HG02973 (cell line): ENCODE data around the gene AK2.
"Not testable (repeated sequence)": the region's sequence is repeated elsewhere in the genome, so short reads cannot be mapped to it uniquely, and the experiment has no call there.

Source experiments
- ATAC-seq: cut with Tn5 transposase; IDR thresholded peaks from one replicate; pipeline ENCODE4 v1.9.1; 2021; ENCODE audit warnings: moderate library complexity; ENCODE audit not compliant: unreplicated experiment

AK2 gene

DNA sequence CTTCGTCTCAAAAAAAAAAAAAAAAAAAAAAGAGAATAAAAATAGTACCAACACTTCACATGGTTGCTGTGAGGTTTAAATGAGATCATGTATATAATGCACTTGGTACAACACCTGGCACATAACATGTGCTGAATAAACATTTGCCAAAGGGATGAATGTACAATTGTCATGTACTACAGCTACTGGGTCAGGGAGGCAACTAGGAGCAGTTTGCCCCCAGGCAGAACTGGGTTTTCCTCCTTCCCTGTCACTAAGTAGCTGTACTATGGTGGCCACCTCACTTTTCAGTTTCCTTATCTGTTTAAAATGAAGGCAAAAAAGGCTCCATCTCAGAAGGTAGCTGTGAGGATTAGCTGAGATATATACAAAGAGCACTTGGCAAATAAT is 11.5 kb downstream of the AK2 start:
- no peak for ATAC-seq

DNA sequence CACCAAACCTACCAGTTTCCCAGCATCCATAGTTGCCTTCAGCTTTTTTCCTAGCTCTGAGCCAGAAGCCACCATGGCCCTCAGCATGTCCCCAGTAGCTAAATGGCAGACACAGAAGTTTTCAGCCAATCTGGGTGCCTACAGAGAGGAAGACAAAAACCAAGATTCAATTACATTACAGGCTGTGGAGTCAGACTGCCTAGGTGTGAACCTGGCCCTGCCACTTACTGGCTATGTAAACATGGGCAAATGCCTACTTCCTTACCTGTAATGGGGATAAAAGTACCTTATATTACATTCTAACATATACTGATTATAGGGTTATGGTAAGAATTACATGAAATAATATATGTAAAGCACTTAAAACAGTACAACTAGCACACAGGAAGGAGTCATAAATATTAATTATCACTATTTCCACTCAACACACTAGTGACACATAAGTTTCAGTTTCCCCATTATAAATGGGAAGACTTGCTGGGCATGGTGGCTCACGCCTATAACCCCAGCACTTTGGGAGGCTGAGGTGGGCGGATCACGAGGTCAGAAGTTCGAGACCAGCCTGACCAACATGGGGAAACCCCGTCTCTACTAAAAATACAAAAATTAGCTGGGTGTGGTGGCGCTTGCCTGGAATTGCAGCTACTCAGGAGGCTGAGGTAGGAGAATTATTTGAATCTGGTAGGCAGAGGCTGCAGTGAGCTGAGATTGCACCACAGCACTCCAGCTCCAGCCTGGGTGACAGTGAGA is 12.1 kb downstream of the AK2 start:
- ATAC-seq: not testable (repeated sequence)

DNA sequence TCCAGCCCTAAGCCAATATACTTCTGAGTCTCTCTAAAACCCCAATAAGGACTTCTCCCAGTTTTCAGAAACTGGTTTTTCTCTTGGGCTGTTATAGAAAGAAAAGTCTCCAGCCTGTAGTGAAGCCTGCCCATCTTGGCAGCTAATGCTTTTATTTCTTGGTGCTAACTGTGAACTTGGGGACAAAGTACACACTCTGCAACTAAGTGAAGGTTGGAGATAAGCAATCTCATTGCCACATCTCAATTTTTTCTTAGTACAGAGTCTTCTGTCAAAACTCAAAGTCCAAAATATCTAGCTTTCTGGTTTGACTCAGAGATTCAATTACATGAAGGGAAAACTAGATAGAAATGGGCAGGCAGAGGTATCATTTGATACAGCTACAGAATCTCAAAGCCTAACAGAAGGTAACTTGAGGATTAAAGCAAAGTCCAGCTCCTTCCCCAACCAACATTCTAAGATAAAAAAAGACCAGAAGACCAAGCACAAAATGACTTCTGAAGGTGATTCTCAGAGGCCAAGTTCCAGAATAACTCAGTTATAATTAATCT is 14.0 kb downstream of the AK2 start:
- ATAC-seq: no peak

DNA sequence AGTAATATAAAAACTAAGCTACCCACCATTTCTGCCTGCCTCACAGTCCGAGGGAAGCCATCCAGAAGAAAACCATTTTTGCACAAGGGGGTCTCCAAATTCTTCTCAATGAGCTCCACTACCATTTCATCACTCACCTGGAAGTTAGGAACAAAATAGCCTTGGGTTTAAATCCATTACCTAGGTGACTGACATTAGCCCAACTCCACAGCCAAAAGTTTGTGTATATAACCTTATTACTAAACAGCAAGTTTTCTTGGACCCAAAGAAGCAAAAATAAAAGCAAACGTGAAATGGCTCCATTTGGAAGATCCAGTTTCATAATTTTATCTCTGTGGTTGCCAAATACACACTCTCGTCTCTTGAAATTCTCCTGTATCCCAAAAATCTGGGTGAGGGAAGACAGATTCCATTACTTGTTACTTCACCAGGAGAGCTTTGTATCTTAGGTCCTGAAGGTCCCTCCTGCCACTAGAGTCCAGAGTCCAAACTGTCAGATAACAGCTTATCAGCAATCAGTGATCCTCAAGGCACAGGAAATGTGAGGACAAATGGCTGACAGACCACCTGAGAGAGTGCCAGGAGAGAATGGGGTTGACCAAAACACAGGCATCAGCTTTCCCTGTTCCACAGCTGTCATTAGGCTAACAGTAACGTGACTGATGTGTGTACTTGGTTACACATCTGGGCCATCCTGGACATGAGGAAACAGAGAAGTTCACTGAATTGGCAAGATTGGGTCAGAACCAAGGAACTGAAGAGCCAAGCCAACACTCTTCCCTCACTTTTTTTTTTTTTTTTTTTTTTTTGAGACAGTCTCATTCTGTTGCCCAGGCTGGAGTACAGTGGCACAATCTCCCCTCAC is 14.9 kb downstream of the AK2 start:
- ATAC-seq: no peak

DNA sequence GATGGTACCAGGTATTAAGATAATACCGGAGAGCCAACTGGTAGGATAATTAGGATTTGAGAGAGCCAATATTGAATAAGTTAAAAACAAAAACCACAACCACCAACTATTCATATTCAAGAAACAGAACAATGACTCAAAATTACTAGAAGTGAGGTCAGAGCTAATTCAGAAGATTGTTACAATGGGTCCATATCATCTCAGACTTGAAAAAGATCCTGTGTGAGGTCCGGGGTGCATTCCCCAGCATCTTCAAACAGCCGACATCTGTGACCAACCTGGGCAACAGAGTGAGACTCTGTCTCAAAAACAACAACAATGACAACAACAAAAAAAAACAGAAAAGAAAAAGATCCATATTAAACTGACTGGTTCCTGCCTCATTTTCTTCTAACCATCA is 18.6 kb downstream of the AK2 start:
- no peak for ATAC-seq

DNA sequence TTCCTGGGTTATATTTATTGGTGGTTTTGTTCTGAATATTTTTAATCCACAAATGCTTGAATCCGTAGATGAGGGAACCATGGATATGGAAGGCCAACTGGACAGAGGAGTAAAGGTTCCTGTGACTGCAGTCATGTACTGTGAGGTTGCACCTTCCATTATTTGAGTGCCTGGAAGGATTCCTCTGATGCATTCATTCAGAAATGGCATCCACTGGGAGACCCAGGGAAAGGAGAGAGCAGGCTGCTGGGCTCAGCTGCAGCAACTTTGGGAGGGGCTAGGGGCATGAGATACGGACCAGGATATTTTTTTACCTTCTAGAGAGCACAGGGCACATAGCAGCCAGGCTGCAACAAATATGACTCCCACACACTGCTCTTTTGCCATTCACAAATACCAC is 19.5 kb downstream of the AK2 start:
- ATAC-seq: no peak

DNA sequence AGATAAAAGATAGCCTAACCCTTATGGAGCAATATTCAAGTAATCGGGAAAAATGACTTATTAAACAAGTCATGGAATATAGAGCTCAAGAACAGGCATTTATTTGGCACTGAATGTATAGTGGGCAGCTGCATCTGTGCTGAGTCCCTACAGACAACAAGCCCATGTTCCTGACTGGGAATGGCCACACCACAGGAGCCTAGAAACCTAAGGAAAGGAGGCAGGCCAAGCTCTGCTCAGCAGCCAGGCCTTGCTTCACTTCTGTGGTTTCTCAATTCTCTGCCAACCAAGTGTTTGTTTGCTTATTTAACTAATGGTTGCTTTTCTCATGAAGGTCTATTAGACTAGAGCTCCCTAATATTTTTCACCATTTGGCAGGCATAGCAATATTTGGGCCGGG is 21.5 kb downstream of the AK2 start:
- ATAC-seq: no peak

DNA sequence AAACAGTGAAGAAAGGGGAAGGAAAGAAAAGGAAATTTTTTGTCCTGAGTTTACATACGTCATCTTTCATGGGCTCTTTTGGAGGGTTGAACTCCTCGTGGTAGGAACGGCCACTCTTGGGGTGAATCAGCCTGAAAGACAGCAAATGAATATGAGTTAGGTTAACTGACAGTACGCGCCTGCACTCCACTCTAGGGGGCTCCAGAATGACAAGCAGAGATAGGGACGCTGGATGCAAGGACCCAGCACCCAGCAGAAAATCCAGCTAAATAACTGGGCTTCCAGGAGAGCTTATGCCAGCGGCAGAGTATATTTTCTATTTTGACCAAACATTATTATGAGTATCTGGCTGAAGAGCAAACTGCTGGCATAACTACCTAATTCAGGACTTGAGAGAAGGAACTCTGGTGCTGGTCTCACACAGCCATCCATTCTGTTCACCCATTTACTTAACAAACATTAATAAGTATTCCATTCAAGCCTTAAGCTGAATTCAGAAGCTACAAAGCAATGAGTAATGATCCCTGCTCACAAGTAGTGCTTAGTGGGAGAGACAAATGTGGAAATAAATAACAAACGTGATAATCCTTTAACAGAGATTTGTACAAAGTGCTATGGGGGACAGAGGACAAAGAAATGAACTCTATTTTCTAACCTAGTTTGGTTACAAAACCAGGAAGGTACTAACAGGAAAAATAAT is 22.1 kb downstream of the AK2 start:
- ATAC-seq: no peak

DNA sequence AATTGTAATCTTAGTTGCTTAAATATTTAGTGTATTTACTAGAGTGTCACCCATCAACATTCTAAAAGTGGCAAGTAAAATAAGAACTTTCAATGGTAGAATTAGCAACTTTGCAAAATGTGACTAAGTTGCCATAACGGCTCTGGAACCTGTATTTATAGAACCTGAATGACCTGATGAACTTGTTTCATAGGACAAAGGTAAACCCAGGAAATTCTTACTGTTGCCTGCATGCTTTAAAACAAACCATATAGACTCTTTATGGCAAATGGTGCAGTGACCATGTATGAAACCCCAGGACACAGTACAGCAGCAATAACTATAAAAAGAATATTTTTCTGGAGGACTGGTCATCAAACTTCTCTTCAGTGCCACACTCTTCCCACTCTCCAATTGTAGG is 22.9 kb downstream of the AK2 start:
- no peak for ATAC-seq

DNA sequence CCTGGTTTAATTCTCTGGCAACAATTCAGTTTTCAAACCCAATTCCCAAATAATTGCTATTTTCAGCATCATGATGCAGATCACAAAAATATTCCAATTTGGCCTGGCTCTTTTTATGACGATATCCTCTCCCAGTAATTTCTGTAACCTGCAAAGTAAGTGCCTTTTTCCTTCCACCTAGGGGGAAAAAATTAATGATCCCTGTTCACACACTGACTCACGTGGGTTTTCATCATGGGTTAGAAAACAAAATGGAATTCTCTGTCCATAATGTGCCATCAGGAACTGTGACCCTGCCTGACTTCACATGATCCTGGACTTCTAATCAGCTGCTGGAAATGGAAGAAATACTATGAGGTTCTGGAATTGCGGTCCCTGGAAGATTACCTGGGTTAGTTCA is 24.5 kb downstream of the AK2 start:
- ATAC-seq: no peak

DNA sequence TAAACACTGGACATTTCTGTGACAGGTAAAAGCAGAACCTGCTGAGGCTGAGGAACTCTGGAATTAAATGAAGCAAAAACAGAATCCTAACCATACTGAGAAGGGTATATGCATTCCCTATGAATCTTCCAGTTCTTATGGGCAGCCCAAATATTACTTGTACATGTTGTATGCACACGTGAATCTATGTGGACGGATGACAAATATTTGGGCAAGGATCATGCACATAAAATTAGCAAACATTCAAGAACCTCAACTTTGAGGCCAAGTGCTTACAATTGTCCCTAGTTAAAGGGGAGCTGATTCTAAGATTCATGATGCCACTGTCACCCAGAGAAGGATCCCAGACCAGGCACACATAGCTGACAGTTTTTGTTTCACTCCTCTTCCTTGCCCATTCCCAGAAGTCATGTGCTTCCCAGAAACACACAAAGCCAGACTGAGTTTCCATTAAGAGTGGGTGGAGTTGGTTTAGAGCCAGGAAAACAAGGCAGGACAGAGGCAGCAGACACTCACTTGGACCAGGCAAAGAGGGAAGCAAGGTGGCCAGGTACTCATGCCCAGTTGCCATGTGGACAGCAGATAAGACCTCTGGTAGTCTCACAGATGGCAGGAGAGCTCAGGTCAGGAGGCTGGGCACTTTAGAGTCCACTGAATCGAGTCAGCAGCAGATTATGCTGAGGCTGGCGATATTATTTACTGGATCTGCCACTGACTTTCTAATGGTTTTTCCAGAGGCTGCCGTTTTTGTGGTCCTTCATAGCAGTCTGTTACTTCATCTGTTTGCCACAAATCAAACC is 25.6 kb downstream of the AK2 start:
- no peak for ATAC-seq

DNA sequence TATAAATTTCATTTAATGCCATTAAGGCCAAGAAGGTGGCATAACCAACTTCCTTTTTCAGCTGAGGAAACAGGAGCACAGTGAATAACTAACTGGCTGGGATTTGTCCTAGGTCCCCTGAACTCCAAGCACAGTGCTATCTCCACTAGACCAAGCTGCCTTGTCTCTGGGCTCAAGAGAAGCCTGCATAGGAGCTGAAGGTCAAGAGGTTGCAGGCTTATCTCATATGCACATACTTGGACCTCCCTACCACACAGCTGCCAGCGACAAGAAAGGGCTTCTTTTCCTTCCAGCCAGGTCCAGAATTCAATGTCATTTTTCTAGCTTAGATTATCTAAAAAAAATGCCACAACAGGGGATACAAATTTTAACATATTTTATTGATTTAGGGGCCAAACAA is 27.1 kb downstream of the AK2 start:
- no peak for ATAC-seq

DNA sequence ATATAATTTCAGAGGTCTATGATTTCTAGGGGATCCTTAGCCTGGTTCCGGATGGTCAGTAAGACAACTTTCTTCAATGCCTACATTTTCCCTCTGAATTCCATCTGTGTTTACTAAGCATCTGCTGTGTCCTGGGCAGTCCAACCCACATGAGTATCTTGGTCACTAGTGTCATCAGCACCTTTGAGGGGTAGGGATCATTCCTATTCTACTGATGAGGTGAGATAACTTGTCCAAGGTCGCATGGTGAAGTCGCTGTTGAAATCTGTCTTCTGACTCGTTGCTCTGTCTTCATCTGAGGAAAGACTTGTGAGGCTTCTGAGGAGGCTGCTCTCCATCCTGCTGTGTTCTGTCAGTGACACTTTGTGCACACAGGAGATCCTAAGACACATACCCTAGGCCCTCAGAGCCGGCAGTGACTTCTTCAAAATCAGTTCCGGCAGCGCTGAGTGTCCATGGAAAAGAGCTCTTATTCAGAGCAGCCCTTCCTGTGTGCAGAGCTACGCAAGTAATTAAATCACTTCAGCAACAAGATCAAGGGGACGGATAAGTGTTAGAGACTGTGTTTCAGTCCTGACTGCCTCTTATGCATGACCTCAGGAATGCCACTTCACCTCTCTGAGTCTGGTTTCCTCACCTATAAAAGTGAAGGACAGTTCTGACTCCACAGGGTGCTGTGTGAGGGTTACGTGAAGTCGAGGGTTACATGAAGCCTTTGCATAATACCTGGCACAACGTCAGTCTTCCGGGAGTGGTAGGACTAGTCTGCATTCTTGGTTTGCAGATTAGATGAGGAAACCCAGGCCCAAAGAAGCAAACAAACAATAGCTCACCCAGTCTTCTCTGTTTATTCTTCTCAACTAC is 28.4 kb downstream of the AK2 start:
- ATAC-seq: no peak

DNA sequence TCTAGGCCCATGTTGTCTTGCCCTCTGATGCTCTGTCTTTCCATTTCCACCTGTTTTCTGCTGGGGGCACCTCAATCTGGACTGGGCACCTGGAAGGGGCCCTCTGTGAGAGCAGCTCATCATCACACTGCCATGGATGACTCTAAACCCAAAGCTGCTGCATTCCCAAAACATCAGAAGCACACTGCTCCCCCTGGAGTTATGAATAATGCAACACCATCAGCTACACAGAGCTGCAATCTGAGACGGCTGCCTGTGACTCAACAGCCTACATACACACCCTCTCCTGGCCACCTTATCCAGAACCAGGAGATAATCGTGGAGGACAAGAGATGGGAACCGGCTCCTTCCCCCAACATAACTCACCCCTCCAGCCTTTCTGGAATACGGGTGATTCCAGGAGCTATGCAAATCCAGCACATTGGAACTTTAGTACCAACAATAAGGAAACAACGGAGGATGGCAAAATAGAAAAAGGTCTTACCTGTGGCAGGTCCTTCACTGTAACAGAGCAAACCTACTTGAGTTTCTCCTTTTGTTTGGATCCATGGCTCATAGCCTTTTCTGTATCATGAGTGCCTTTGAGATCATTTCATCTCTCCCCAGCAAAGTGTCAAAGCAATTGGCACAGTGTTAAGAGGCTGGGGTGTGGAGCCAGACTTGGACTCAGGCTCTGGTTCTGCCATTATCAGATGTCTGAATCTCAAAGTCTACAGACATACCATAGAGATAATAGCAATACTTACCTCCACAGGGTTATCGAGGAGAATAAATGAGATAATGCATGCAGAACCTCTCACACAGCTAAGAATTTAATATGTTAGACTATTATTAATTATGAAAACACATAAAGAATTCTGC is 29.3 kb downstream of the AK2 start:
- ATAC-seq: no peak

DNA sequence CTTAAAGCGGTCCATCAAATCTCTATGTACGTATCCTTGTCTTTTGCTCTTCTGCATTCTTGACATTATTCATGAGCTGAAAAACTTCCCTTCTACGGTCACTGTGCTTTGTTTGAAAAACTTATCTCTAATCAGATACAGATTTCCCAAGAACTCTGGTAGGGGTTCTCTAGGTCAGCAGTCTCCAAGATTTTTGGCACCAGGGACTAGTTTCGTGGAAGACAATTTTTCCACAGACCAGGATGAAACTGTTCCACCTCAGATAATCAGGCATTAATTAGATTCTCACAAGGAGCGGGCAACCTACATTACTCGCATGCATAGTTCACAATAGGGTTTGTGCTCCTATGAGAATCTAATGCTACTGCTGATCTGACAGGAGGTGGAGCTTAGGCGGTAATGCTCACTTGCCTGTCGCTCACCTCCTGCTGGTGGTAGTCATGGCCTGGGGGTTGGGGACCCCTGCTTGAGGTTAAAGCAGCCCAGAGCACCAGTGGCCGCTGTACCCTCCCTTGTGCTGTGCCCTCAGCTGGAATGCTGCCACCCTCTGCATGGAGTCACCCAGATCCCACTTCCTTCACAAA is 30.8 kb downstream of the AK2 start:
- no peak for ATAC-seq

DNA sequence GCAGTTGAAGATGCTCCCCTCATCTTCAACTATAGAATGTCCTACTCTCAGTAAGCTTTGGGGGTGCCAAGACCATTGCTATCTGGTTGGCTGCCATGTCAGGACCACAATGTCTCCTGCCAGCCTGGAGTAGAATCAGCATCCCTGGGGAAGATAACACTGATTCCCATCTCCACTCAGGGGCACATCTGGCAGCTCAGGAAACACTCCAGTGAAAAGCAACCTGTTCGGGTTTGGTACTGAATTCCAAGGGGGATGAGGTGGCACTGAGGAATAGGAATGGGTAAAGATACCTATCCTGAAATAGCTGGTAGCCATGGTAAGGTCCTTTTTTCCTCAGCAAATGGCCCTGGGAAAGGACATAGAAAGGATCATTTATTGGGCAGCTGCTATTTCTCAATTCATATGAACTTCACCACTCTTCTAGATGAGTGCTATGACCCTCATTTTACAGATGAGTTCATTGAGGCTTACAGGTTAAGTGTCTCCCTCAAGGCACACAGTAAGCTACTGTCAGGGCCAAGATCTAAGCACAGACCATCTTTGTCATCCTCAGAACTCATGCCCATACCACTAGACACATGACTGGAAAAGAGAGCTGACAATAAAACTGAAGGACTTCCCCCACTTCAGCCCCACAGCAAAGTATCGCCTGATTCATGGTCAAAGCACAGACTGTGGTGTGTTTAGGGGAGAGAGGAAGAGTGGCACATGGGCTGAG is 31.4 kb downstream of the AK2 start:
- ATAC-seq: no peak

DNA sequence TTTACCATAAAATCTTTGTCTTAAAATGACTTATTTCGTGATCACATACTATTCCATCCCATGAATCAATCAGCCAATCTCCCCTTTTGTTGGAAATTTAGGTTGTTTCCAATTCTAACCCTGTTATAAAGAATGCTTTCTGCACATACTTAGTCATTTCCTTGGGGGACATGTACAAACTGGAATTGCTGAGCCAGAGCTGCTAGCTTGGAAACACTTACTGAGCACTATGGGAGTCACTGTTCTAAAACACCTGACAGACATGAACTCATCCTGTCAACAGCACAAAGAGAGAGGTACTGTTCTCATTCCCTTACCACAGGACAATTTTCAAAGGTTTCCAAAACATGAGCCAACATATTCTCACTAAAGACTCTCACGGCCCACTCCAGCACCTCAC is 32.1 kb downstream of the AK2 start:
- no peak for ATAC-seq

DNA sequence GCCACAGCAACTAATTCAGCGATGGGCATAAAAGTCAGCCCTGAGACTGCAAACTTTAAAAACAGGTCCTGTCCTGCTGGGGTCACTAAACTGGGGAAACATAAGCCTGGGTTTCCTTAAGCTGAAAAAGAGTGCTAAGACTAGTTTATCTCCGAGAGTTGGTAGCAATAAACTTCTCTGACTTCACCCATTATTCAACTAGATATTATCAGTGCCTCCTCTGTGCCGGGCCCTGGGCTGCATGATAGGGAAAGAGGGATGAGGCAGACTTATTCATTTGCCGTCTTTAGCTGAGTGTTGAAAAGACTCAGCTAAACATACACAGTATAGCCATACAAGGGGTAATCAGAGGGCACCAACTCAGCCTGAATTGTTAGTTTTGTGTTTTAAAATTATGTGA is 33.0 kb downstream of the AK2 start:
- no peak for ATAC-seq
